Fibroblast of lung (primary cell): ENCODE measurements around the gene ERF. TPM values are rescaled to one million over a fixed set of nuclear protein-coding genes. Genes with fewer than 3 reads are reported as not detected.

ENCODE experiments used
- DNase-seq, 2 donors: peaks; one replicate each; pipeline versions ENCODE4 v3.0.0 to v3.0.0-alpha.2; 2010; ENCODE audit warnings: low read depth in 2 of 2
- H2AFZ ChIP-seq: 2 replicates; pipeline ENCODE4 v1.5.1; 2012; ENCODE audit warnings: low read length, control low read depth, inconsistent platforms
- H3K27ac ChIP-seq: 2 replicates; pipeline ENCODE4 v1.5.1; 2011; ENCODE audit warnings: low read length, control low read depth; ENCODE audit not compliant: insufficient read depth
- H3K27me3 ChIP-seq: 2 replicates; pipeline ENCODE4 v1.5.1; 2011; ENCODE audit warnings: mild to moderate bottlenecking, low read length; ENCODE audit not compliant: control insufficient read depth, insufficient read depth
- H3K36me3 ChIP-seq: 2 replicates; pipeline ENCODE4 v1.5.1; 2011; ENCODE audit warnings: low read length; ENCODE audit not compliant: control insufficient read depth, insufficient read depth
- H3K4me1 ChIP-seq: 2 replicates; pipeline ENCODE4 v1.5.1; 2011; ENCODE audit warnings: low read length; ENCODE audit not compliant: control insufficient read depth, insufficient read depth; ENCODE audit errors: extremely low read depth
- H3K4me2 ChIP-seq: 2 replicates; pipeline ENCODE4 v1.5.1; 2011; ENCODE audit warnings: low read length, control low read depth; ENCODE audit not compliant: insufficient read depth; ENCODE audit errors: extremely low read depth
- H3K4me3 ChIP-seq, 4 experiments: fragments of 200-600 bp in 1 of 4; sonication (generic) in 1 of 4; replicated peaks in 1 of 4; 2 replicates each; pipeline ENCODE4 v1.5.1; 2011 to 2016; ENCODE audit warnings: low read length in 4 of 4, low read depth in 3 of 4, mild to moderate bottlenecking in 3 of 4, control low read depth in 2 of 4, inconsistent platforms in 1 of 4, mixed read lengths in 1 of 4; ENCODE audit not compliant: insufficient read depth in 1 of 4; ENCODE audit errors: control extremely low read depth in 1 of 4
- H3K79me2 ChIP-seq: 2 replicates; pipeline ENCODE4 v1.5.1; 2012; ENCODE audit warnings: mild to moderate bottlenecking, low read length, inconsistent platforms; ENCODE audit not compliant: control insufficient read depth, insufficient read depth
- H3K9ac ChIP-seq: 2 replicates; pipeline ENCODE4 v1.5.1; 2011; ENCODE audit warnings: mild to moderate bottlenecking, low read length, control low read depth; ENCODE audit not compliant: insufficient read depth
- H3K9me3 ChIP-seq: 2 replicates; pipeline ENCODE4 v1.5.1; 2012; ENCODE audit warnings: low read depth, low read length; ENCODE audit not compliant: control insufficient read depth, insufficient read depth
- H4K20me1 ChIP-seq: 2 replicates; pipeline ENCODE4 v1.5.1; 2011; ENCODE audit warnings: low read length; ENCODE audit not compliant: control insufficient read depth, insufficient read depth; ENCODE audit errors: extremely low read depth
- CTCF ChIP-seq, 2 donors: IDR thresholded peaks in 1 of 2; conservative IDR thresholded peaks in 1 of 2; 1 replicate in 1 of 2; 2 replicates in 1 of 2; pipeline ENCODE4 v1.5.1; 2011 to 2012; ENCODE audit warnings: low read length in 2 of 2, control low read depth in 1 of 2, inconsistent platforms in 1 of 2, low read depth in 1 of 2, mild to moderate bottlenecking in 1 of 2
- EZH2 ChIP-seq: IDR thresholded peaks from 2 replicates; pipeline ENCODE4 v1.5.1; 2012; ENCODE audit warnings: low read length, control low read depth, mild to moderate bottlenecking; ENCODE audit errors: missing control alignments
- polyA plus RNA-seq, 2 donors: library from polyadenylated mRNA; depleted of rRNA in 1 of 2; stranded (reverse) in 1 of 2; unstranded in 1 of 2; fragments of >200 nt; gene quantifications; 2 replicates each; pipeline ENCODE4 v1.2.1, GENCODE V29; 2011 to 2012; ENCODE audit warnings: missing spikeins in 1 of 2
- total RNA-seq: library from RNA; depleted of rRNA; stranded (reverse); fragments of >200 nt; gene quantifications from 2 replicates; pipeline ENCODE4 v1.2.1, GENCODE V29; 2014

Gene ERF
- total and polyA plus RNA-seq, 2 donors (not counting 1 experiment from before 2014, with no cell fraction given), result 13.2 to 36.3 TPM

- Histone ChIP-seq H3K9me3 (no peaks in the 10 kb centered on the region), H3K79me2 (peaks cover 2% of the 10 kb centered on the region), H3K4me2 (no peak overlapping the region), H3K36me3 (peaks cover 21% of the 10 kb centered on the region), H3K27me3 (no peaks in the 10 kb centered on the region), H3K9ac (no peak overlapping the region), H2AFZ (no peak overlapping the region), H3K27ac (no peak overlapping the region), H4K20me1 (no peaks in the 10 kb centered on the region), H3K4me3 (no peak overlapping the region), H3K4me1 (peaks cover 21% of the 10 kb centered on the region)
- no peak for DNase-seq
- TF ChIP-seq CTCF (conservative IDR thresholded peaks at IDR 0.05 in 1 of 2, IDR thresholded peaks at IDR 0.05 in 1 of 2; ENCODE audit: low read depth in 1 of 2, low read length in 2 of 2), result no peak
- no peak for TF ChIP-seq EZH2
These were observed 50.3 kb downstream of the ERF start for GRCh38 chr19:42204664-42205063.

GRCh38 chr19:42203700-42204099 lies 51.2 kb downstream of the ERF start:
- H3K4me3 ChIP-seq, result no peak overlapping the region
- no peaks in the 10 kb centered on the region for H3K27me3 ChIP-seq
- H3K36me3 ChIP-seq, result peaks cover 19% of the 10 kb centered on the region
- no peaks in the 10 kb centered on the region for H4K20me1 ChIP-seq
- no peak overlapping the region for H3K4me2 ChIP-seq
- no peak for TF ChIP-seq EZH2
- TF ChIP-seq CTCF (conservative IDR thresholded peaks at IDR 0.05 in 1 of 2, IDR thresholded peaks at IDR 0.05 in 1 of 2; ENCODE audit: low read depth in 1 of 2, low read length in 2 of 2), result no peak
- peaks cover 21% of the 10 kb centered on the region for H3K4me1 ChIP-seq
- H2AFZ ChIP-seq, result no peak overlapping the region
- no peaks in the 10 kb centered on the region for H3K9me3 ChIP-seq
- H3K79me2 ChIP-seq, result peaks cover 2% of the 10 kb centered on the region
- H3K27ac ChIP-seq, result no peak overlapping the region
- no peak overlapping the region for H3K9ac ChIP-seq
- no peak for DNase-seq

GRCh38 chr19:42202290-42202880 lies 52.5 kb downstream of the ERF start:
- H3K9ac ChIP-seq, result no peak overlapping the region
- no peaks in the 10 kb centered on the region for H3K27me3 ChIP-seq
- H4K20me1 ChIP-seq, result no peaks in the 10 kb centered on the region
- no peak for DNase-seq
- H2AFZ ChIP-seq, result no peak overlapping the region
- peaks cover 2% of the 10 kb centered on the region for H3K79me2 ChIP-seq
- peaks cover 12% of the 10 kb centered on the region for H3K4me1 ChIP-seq
- H3K9me3 ChIP-seq, result no peaks in the 10 kb centered on the region
- H3K36me3 ChIP-seq, result peaks cover 20% of the 10 kb centered on the region
- no peak overlapping the region for H3K4me3 ChIP-seq
- H3K27ac ChIP-seq, result no peak overlapping the region
- TF ChIP-seq CTCF (conservative IDR thresholded peaks at IDR 0.05 in 1 of 2, IDR thresholded peaks at IDR 0.05 in 1 of 2; ENCODE audit: low read depth in 1 of 2, low read length in 2 of 2) (no peak), EZH2 (no peak)
- H3K4me2 ChIP-seq, result no peak overlapping the region
